WI38 (cell line): ENCODE results near the gene FNTB.

Experiments
- H3K4me3 ChIP-seq: 2 replicates; pipeline ENCODE4 v1.5.1; 2011; ENCODE audit warnings: low read depth, mild to moderate bottlenecking, control low read depth, low read length
- TF ChIP-seq, protein P1 (sequence below): IDR thresholded peaks from 2 replicates; pipeline ENCODE4 v1.5.1; 2012; ENCODE audit warnings: low read depth, mild to moderate bottlenecking, control low read depth, low read length

The FNTB gene

DNA sequence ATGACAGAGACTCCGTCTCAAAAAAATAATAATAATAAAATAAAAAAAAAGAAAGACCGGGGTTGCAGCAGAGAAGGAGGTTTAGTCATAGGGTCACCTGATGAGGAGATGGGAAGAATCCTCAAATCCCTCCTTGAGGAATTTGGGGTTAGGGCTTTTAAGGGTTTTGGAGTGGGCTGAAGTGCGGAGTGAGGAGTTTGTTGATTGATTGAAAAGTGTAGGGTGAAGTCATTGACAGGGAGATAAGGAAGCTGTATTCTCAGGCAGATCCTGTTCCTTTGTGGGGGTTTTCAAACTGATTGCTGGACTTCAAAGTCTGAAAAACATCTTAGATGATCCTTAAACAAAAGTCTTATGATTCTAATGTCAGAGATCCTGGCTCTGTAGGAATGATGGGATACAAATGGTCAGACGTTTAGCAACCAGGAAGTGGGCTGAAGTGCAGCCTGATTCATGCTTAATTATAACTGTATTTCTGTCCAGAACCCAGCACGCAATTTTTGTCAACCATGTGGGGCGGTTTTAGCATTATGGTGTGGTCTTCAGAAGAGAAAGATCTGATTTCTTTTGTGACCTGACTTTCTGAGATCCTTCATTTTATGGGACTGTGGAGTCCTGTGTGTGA lies 16.0 kb downstream of the FNTB start:
- TF ChIP-seq, protein P1, sequence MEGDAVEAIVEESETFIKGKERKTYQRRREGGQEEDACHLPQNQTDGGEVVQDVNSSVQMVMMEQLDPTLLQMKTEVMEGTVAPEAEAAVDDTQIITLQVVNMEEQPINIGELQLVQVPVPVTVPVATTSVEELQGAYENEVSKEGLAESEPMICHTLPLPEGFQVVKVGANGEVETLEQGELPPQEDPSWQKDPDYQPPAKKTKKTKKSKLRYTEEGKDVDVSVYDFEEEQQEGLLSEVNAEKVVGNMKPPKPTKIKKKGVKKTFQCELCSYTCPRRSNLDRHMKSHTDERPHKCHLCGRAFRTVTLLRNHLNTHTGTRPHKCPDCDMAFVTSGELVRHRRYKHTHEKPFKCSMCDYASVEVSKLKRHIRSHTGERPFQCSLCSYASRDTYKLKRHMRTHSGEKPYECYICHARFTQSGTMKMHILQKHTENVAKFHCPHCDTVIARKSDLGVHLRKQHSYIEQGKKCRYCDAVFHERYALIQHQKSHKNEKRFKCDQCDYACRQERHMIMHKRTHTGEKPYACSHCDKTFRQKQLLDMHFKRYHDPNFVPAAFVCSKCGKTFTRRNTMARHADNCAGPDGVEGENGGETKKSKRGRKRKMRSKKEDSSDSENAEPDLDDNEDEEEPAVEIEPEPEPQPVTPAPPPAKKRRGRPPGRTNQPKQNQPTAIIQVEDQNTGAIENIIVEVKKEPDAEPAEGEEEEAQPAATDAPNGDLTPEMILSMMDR = no peak
- no peak overlapping the region for H3K4me3 ChIP-seq

DNA sequence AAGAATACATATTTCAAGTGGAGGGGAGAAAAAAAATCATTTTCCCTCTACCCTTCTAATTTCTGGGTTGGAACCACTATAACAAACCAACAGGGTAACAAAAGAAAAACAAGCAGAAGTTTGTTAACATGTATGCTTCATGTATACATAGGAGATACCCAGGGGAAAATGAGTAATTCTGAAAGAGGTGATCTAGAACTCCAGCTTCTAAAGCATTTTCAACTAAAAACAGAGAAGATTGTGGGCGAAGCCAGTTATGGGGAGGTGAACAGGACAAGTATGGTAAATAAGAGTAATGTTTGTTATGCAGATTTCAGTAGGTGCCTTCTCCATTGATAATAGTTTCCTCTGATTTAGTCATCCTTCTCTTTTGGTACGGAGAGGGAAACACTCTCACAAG lies 16.7 kb downstream of the FNTB start:
- TF ChIP-seq, protein P1 = no peak
- no peak overlapping the region for H3K4me3 ChIP-seq

DNA sequence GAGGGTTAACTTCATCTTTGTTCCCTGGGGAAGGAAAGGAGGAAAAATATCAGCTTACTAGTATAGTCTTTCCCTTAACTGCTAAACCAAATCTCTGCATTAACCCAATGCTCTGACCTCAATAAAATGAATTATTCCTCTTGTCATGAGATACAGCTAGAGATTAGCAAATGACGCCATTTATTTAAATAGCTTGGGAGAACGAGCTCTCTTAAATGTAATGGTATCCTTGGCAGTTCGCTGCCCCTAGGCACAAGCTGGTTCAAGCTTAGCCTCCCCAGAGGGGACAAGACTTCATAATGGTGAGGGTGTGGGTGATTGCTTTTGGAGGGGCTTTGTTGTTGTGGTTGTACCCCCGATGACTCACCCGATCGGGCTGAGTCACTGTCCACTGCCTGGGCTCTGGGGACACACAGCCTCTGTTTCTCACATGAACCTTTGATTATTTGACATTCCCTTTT lies 19.6 kb downstream of the FNTB start:
- H3K4me3 ChIP-seq = no peak overlapping the region
- TF ChIP-seq, protein P1 = no peak

DNA sequence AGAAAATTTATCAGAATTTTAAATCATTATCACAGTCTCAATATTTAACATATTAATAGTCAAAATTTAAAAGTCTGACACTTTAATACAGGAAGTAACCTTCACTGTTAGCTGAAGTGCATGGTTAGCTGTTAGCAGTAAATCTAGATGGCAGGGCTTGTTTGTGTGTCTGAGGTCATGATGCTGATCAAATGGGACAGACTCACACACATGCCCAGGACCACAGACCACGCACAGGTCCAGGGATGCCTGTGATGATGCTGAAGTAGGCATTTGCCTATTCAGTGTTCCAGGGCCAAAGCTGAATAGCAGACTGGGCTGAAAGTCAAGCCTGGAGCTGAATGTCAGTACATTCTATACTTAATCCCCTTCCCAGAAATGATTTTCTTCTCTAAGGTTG lies 20.5 kb downstream of the FNTB start:
- TF ChIP-seq, protein P1 = no peak
- no peak overlapping the region for H3K4me3 ChIP-seq

DNA sequence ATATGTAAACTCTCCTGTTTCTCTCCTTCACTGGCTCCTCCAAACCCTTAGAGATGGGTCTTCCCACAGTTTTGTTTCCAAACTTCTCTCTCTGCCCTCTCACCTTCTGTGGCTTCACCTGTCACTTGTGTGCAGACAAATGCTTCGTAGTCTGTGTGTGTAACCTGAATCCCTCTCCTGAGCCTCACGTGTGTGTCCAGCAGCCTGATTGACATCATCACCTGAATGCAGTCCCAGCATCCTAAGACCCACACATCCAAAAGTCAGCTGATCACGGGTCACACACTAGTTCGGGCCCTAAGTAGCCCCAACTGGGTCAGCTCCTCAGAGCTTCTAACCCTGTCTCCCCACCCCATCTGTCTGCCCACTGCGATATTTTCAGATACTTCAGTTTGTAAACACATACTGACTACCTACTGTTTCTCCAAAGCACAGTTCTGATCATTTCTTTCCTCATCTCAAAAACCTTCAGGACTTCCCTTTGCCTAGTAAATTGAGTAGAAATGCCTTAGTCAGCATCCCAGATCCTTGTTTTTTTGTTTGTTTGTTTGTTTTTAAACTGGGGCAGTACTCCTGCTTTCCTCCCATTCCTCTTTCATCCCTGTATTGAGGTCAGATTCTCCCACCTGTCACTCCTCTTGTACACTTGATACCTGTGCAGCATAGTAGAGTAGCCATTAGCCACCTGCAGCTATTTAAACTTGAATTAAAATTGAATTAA lies 23.7 kb downstream of the FNTB start:
- no peak overlapping the region for H3K4me3 ChIP-seq
- TF ChIP-seq, protein P1 = no peak

DNA sequence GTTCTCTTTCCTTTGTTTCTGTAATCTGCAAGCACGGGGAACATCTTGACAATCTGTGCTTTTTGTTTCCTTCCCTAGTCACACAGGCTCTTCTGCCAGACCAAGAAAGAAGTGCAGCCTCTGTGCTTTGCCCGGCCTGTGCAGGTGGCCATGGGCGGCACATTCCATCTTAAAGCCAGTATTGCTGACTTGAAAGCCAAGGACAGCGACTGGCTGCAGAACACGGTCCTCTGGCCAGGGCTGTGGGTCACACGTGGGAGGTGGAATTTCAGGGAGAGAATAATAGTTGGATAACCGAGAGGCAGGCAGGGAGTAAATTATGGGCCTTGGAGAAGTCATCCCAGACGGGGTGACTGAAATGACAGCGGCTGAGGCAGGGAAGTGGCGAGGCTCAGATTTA lies 24.8 kb downstream of the FNTB start:
- no peak overlapping the region for H3K4me3 ChIP-seq
- TF ChIP-seq, protein P1 = no peak

DNA sequence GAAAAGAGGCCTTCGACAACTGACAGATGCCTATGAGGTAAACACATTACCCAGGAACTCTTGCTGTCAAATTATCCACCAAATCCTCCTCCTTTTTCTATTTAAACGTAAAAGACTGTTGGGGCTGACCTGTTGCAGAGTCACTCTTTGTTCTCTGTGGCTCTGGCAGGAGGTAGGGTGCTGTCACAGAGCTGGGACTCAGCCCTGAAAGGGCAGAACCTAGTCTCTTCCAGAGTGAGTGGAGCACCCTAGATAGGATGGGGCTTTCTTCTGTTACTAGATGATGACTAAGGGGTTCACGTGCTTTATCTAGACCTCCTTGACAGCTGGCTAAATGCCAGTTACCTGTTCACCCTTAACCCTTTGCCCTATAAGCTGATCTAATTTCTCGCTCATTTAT lies 25.7 kb downstream of the FNTB start:
- no peak overlapping the region for H3K4me3 ChIP-seq
- TF ChIP-seq, protein P1 = no peak
